ENCODE data around the gene HDAC4.
A peak's percentile ranks its signal among the peaks of the same experiment; 100 is the strongest.

Gene HDAC4

GRCh38 chr2:239229545-239230279, 171.1 kb downstream of the HDAC4 start:
- no peak overlapping the region for H3K27ac ChIP-seq (ENCODE audit: insufficient read depth, low read length, poor library complexity, severe bottlenecking)
- H3K27me3 ChIP-seq (replicated peaks; ENCODE audit: control insufficient read depth, insufficient read depth, low read length, poor library complexity, severe bottlenecking), result no peaks in the 10 kb centered on the region

GRCh38 chr2:239227661-239228371, 173.0 kb downstream of the HDAC4 start:
- Histone ChIP-seq H3K36me3 (ENCODE audit: control insufficient read depth, insufficient read depth, low read length) (no peaks in the 10 kb centered on the region), H3K27ac (ENCODE audit: insufficient read depth, low read length, poor library complexity, severe bottlenecking) (no peak overlapping the region), H3K4me1 (ENCODE audit: control insufficient read depth, insufficient read depth, low read length, poor library complexity, severe bottlenecking) (peaks cover 28% of the 10 kb centered on the region), H3K4me3 (ENCODE audit: insufficient read depth, low read depth, low read length, poor library complexity, severe bottlenecking) (no peak overlapping the region), H3K27me3 (replicated peaks; ENCODE audit: control insufficient read depth, insufficient read depth, low read length, poor library complexity, severe bottlenecking) (no peaks in the 10 kb centered on the region), H3K9me3 (ENCODE audit: control insufficient read depth, low read length) (no peaks in the 10 kb centered on the region)
- no peak for DNase-seq

More at GRCh38 chr2:239229545-239230279, 171.1 kb downstream of the HDAC4 start:
- Histone ChIP-seq H3K4me1 (ENCODE audit: control insufficient read depth, insufficient read depth, low read length, poor library complexity, severe bottlenecking) (peaks cover 31% of the 10 kb centered on the region), H3K4me3 (ENCODE audit: insufficient read depth, low read depth, low read length, poor library complexity, severe bottlenecking) (no peak overlapping the region), H3K9me3 (ENCODE audit: control insufficient read depth, low read length) (no peaks in the 10 kb centered on the region), H3K36me3 (ENCODE audit: control insufficient read depth, insufficient read depth, low read length) (no peaks in the 10 kb centered on the region)
- DNase-seq, result no peak

- no peak for DNase-seq
- Histone ChIP-seq H3K9me3 (ENCODE audit: control insufficient read depth, low read length) (no peaks in the 10 kb centered on the region), H3K4me3 (ENCODE audit: insufficient read depth, low read depth, low read length, poor library complexity, severe bottlenecking) (no peak overlapping the region), H3K27me3 (replicated peaks; ENCODE audit: control insufficient read depth, insufficient read depth, low read length, poor library complexity, severe bottlenecking) (no peaks in the 10 kb centered on the region), H3K36me3 (ENCODE audit: control insufficient read depth, insufficient read depth, low read length) (no peaks in the 10 kb centered on the region), H3K4me1 (ENCODE audit: control insufficient read depth, insufficient read depth, low read length, poor library complexity, severe bottlenecking) (peaks cover 26% of the 10 kb centered on the region), H3K27ac (ENCODE audit: insufficient read depth, low read length, poor library complexity, severe bottlenecking) (no peak overlapping the region)
These were observed 173.9 kb downstream of the HDAC4 start for GRCh38 chr2:239226677-239227581.

- DNase-seq, result no peak
- Histone ChIP-seq H3K36me3 (ENCODE audit: control insufficient read depth, insufficient read depth, low read length) (no peaks in the 10 kb centered on the region), H3K27ac (ENCODE audit: insufficient read depth, low read length, poor library complexity, severe bottlenecking) (peak overlapping the region; percentile 15), H3K9me3 (ENCODE audit: control insufficient read depth, low read length) (no peaks in the 10 kb centered on the region), H3K4me1 (ENCODE audit: control insufficient read depth, insufficient read depth, low read length, poor library complexity, severe bottlenecking) (peaks cover 22% of the 10 kb centered on the region), H3K4me3 (ENCODE audit: insufficient read depth, low read depth, low read length, poor library complexity, severe bottlenecking) (no peak overlapping the region), H3K27me3 (replicated peaks; ENCODE audit: control insufficient read depth, insufficient read depth, low read length, poor library complexity, severe bottlenecking) (no peaks in the 10 kb centered on the region)
These were observed 174.8 kb downstream of the HDAC4 start for GRCh38 chr2:239225871-239226561.

- H3K9me3 ChIP-seq (ENCODE audit: control insufficient read depth, low read length), result no peaks in the 10 kb centered on the region
- no peak for DNase-seq
- H3K4me3 ChIP-seq (ENCODE audit: insufficient read depth, low read depth, low read length, poor library complexity, severe bottlenecking), result no peak overlapping the region
- H3K27me3 ChIP-seq (replicated peaks; ENCODE audit: control insufficient read depth, insufficient read depth, low read length, poor library complexity, severe bottlenecking), result no peaks in the 10 kb centered on the region
- H3K36me3 ChIP-seq (ENCODE audit: control insufficient read depth, insufficient read depth, low read length), result no peaks in the 10 kb centered on the region
- peaks cover 22% of the 10 kb centered on the region for H3K4me1 ChIP-seq (ENCODE audit: control insufficient read depth, insufficient read depth, low read length, poor library complexity, severe bottlenecking)
- peak overlapping the region; percentile 15 for H3K27ac ChIP-seq (ENCODE audit: insufficient read depth, low read length, poor library complexity, severe bottlenecking)
These were observed 175.4 kb downstream of the HDAC4 start for GRCh38 chr2:239225371-239225851.

- no peaks in the 10 kb centered on the region for H3K36me3 ChIP-seq (ENCODE audit: control insufficient read depth, insufficient read depth, low read length)
- H3K27me3 ChIP-seq (replicated peaks; ENCODE audit: control insufficient read depth, insufficient read depth, low read length, poor library complexity, severe bottlenecking), result no peaks in the 10 kb centered on the region
- peaks cover 22% of the 10 kb centered on the region for H3K4me1 ChIP-seq (ENCODE audit: control insufficient read depth, insufficient read depth, low read length, poor library complexity, severe bottlenecking)
- no peak overlapping the region for H3K4me3 ChIP-seq (ENCODE audit: insufficient read depth, low read depth, low read length, poor library complexity, severe bottlenecking)
- no peak overlapping the region for H3K27ac ChIP-seq (ENCODE audit: insufficient read depth, low read length, poor library complexity, severe bottlenecking)
- H3K9me3 ChIP-seq (ENCODE audit: control insufficient read depth, low read length), result no peaks in the 10 kb centered on the region
- DNase-seq, result no peak
These were observed 175.9 kb downstream of the HDAC4 start for GRCh38 chr2:239224955-239225354.

- Histone ChIP-seq H3K4me1 (ENCODE audit: control insufficient read depth, insufficient read depth, low read length, poor library complexity, severe bottlenecking) (peaks cover 22% of the 10 kb centered on the region), H3K4me3 (ENCODE audit: insufficient read depth, low read depth, low read length, poor library complexity, severe bottlenecking) (no peak overlapping the region), H3K27ac (ENCODE audit: insufficient read depth, low read length, poor library complexity, severe bottlenecking) (no peak overlapping the region), H3K36me3 (ENCODE audit: control insufficient read depth, insufficient read depth, low read length) (no peaks in the 10 kb centered on the region), H3K27me3 (replicated peaks; ENCODE audit: control insufficient read depth, insufficient read depth, low read length, poor library complexity, severe bottlenecking) (no peaks in the 10 kb centered on the region), H3K9me3 (ENCODE audit: control insufficient read depth, low read length) (no peaks in the 10 kb centered on the region)
- no peak for DNase-seq
These were observed 176.6 kb downstream of the HDAC4 start for GRCh38 chr2:239224199-239224570.

- no peaks in the 10 kb centered on the region for H3K36me3 ChIP-seq (ENCODE audit: control insufficient read depth, insufficient read depth, low read length)
- peaks cover 22% of the 10 kb centered on the region for H3K4me1 ChIP-seq (ENCODE audit: control insufficient read depth, insufficient read depth, low read length, poor library complexity, severe bottlenecking)
- no peaks in the 10 kb centered on the region for H3K9me3 ChIP-seq (ENCODE audit: control insufficient read depth, low read length)
- DNase-seq, result no peak
- H3K27ac ChIP-seq (ENCODE audit: insufficient read depth, low read length, poor library complexity, severe bottlenecking), result no peak overlapping the region
- H3K4me3 ChIP-seq (ENCODE audit: insufficient read depth, low read depth, low read length, poor library complexity, severe bottlenecking), result no peak overlapping the region
- no peaks in the 10 kb centered on the region for H3K27me3 ChIP-seq (replicated peaks; ENCODE audit: control insufficient read depth, insufficient read depth, low read length, poor library complexity, severe bottlenecking)
These were observed 177.3 kb downstream of the HDAC4 start for GRCh38 chr2:239223310-239224198.
